ENCODE measurements around the gene UCN2.

- TF ChIP-seq CTCF (IDR thresholded peaks at IDR 0.05) (no peak), POLR2A (IDR thresholded peaks at IDR 0.05) (no peak)
Observed at GRCh38 chr3:48555231-48555948, 8.2 kb downstream of the UCN2 start.
